ENCODE results near the gene AUTS2. TPM values are rescaled to one million over a fixed set of nuclear protein-coding genes. Genes with fewer than 3 reads are reported as not detected.

The AUTS2 gene
- total RNA-seq, 1 experiment from 2014 or later, result 256 TPM

GRCh38 chr7:70434821-70435220, 836.5 kb downstream of the AUTS2 start:
- no peak overlapping the region for H3K27ac Mint-ChIP-seq

More at GRCh38 chr7:70434821-70435220, 836.5 kb downstream of the AUTS2 start:
- H4K20me1 ChIP-seq (ENCODE audit: control insufficient read depth, insufficient read depth, insufficient read length), result no peaks in the 10 kb centered on the region
- Mint-ChIP-seq H3K27me3 (ENCODE audit: low read depth) (peaks cover 1% of the 10 kb centered on the region; the same call in 1 of the 2 replicates), H3K9me3 (no peaks in the 10 kb centered on the region), H3K4me1 (peaks cover 0 to 5% of the 10 kb centered on the region in 2 experiments; a peak in 1 of 4 replicates), H3K36me3 (ENCODE audit: insufficient read depth in 1 of 3, low read depth in 3 of 3) (no peaks in the 10 kb centered on the region), H3K4me3 (no peak overlapping the region)
- no peaks in the 10 kb centered on the region for H3K27me3 ChIP-seq (ENCODE audit: insufficient read depth, low read length)
- H3K4me1 ChIP-seq (ENCODE audit: insufficient read depth, low read length), result no peaks in the 10 kb centered on the region
- H3K23me2 ChIP-seq (ENCODE audit: insufficient read length, low read depth, low read length, poor library complexity, severe bottlenecking), result no peaks in the 10 kb centered on the region
- no peak overlapping the region for H2BK5ac ChIP-seq (ENCODE audit: insufficient read length, low read length)
- no peak overlapping the region for H2BK120ac ChIP-seq (ENCODE audit: low read depth, low read length, poor library complexity, severe bottlenecking)
- H3K9me3 ChIP-seq (ENCODE audit: control insufficient read depth, low read depth, low read length), result no peaks in the 10 kb centered on the region
- H3K14ac ChIP-seq (ENCODE audit: insufficient read depth, low read length), result no peak overlapping the region
- no peak overlapping the region for H4K8ac ChIP-seq (replicated peaks; ENCODE audit: insufficient read length, low read depth, low read length)
- H3K23ac ChIP-seq (ENCODE audit: insufficient read length, low read depth, low read length), result no peak overlapping the region
- no peak overlapping the region for H2AFZ ChIP-seq (ENCODE audit: low read length)
- no peak overlapping the region for H2BK20ac ChIP-seq (ENCODE audit: low read depth, low read length, poor library complexity, severe bottlenecking)
- H3K79me1 ChIP-seq (ENCODE audit: insufficient read depth, low read depth, low read length, poor library complexity, severe bottlenecking), result no peaks in the 10 kb centered on the region
- no CpG with 5 or more reads among the region's 1 CpG for WGBS (ENCODE audit: extremely low coverage, insufficient read length, low lambda C conversion rate)
- no peaks in the 10 kb centered on the region for H3K79me2 ChIP-seq (ENCODE audit: insufficient read depth, low read length)
- H3K18ac ChIP-seq (ENCODE audit: insufficient read length, low read depth, low read length), result no peak overlapping the region
- DNase-seq, result no peak
- TF ChIP-seq CTCF (conservative IDR thresholded peaks at IDR 0.05), result no peak
- H3K4ac ChIP-seq (ENCODE audit: low read depth, low read length), result no peak overlapping the region
- no peak overlapping the region for H3K56ac ChIP-seq (ENCODE audit: insufficient read length, low read depth, low read length)
- H2BK12ac ChIP-seq (ENCODE audit: insufficient read length, low read depth, low read length), result no peak overlapping the region
- no peak overlapping the region for H2AK5ac ChIP-seq (ENCODE audit: insufficient read length, low read length)
- no peak overlapping the region for H2BK15ac ChIP-seq (ENCODE audit: low read depth, low read length)
- H3K4me2 ChIP-seq (ENCODE audit: insufficient read depth, insufficient read length, low read length), result no peak overlapping the region
- no peak overlapping the region for H3K9ac ChIP-seq (ENCODE audit: extremely low read depth, insufficient read length, low read length)
- H3K27ac ChIP-seq (ENCODE audit: insufficient read length, low read depth, low read length), result no peak overlapping the region
- no peak overlapping the region for H3T11ph ChIP-seq (ENCODE audit: low read length)
- H4K91ac ChIP-seq (ENCODE audit: insufficient read length, low read depth, low read length), result no peak overlapping the region
- H4K5ac ChIP-seq (ENCODE audit: insufficient read length, low read depth, low read length), result no peak overlapping the region

Data from H9 (cell line).